IgD-negative memory B cell (primary cell): ENCODE results near the gene SAMD4B. TPM values are rescaled to one million over a fixed set of nuclear protein-coding genes. Genes with fewer than 3 reads are reported as not detected.
A peak's percentile ranks its signal among the peaks of the same experiment; 100 is the strongest.

ENCODE experiments used
- H3K27ac Mint-ChIP-seq, 3 donors: one replicate each; pipeline ENCODE4 v1.8.0; 2020 to 2022; ENCODE audit warnings: mild to moderate bottlenecking in 3 of 3, mixed read lengths in 3 of 3, moderate library complexity in 1 of 3
- H3K27me3 Mint-ChIP-seq: one replicate; pipeline ENCODE4 v1.8.0; 2021; ENCODE audit warnings: mixed read lengths
- H3K36me3 Mint-ChIP-seq: one replicate; pipeline ENCODE4 v1.8.0; 2020; ENCODE audit warnings: mild to moderate bottlenecking, mixed read lengths
- H3K4me1 Mint-ChIP-seq, 3 donors: one replicate each; pipeline ENCODE4 v1.8.0; 2020 to 2022; ENCODE audit warnings: mixed read lengths in 3 of 3, mild to moderate bottlenecking in 1 of 3
- H3K4me3 Mint-ChIP-seq, 4 donors: one replicate each; pipeline ENCODE4 v1.8.0; 2020 to 2022; ENCODE audit warnings: mild to moderate bottlenecking in 4 of 4, mixed read lengths in 4 of 4, moderate library complexity in 3 of 4
- H3K9me3 Mint-ChIP-seq, 3 donors: one replicate each; pipeline ENCODE4 v1.8.0; 2020 to 2021; ENCODE audit warnings: mixed read lengths in 3 of 3, mild to moderate bottlenecking in 1 of 3
- polyA plus RNA-seq: library from polyadenylated mRNA; unstranded; fragments of 300-500 nt; fragmentation: Illumina TruSeq; gene quantifications from one replicate; pipeline ENCODE4 v1.2.3, GENCODE V29; 2021

The SAMD4B gene
- polyA plus RNA-seq, 1 donor from 2014 or later: 22.2 TPM

- H3K27ac Mint-ChIP-seq: peak overlapping the region; percentile 63 to 94 (median 91)
Measured at GRCh38 chr19:39433480-39434079, 91.4 kb downstream of the SAMD4B start.

GRCh38 chr19:39434123-39435076, 92.2 kb downstream of the SAMD4B start:
- peaks cover 25 to 30% (median 27%) of the 10 kb centered on the region in 3 donors for H3K4me1 Mint-ChIP-seq
- peak overlapping the region; percentile 67 to 94 (median 91) for H3K27ac Mint-ChIP-seq
- H3K4me3 Mint-ChIP-seq: peak overlapping the region; percentile 94 to 100 (median 99)
- H3K9me3 Mint-ChIP-seq: no peaks in the 10 kb centered on the region
- peaks cover 6% of the 10 kb centered on the region for H3K36me3 Mint-ChIP-seq
- H3K27me3 Mint-ChIP-seq: no peaks in the 10 kb centered on the region

More at GRCh38 chr19:39433480-39434079, 91.4 kb downstream of the SAMD4B start:
- Mint-ChIP-seq H3K4me1 (peaks cover 25 to 30% (median 27%) of the 10 kb centered on the region in 3 donors), H3K9me3 (no peaks in the 10 kb centered on the region), H3K27me3 (no peaks in the 10 kb centered on the region), H3K36me3 (peaks cover 6% of the 10 kb centered on the region), H3K4me3 (peak overlapping the region in 3 of 4 donors; percentile 33 to 100 (median 84))

Other genes starting within 250 kb of the SAMD4B start
- 3.7 TPM for gene PAK4, start 216.6 kb upstream of the SAMD4B start, polyA plus RNA-seq
- gene NCCRP1, start 145.5 kb upstream of the SAMD4B start, polyA plus RNA-seq: not detected
- not detected for gene SYCN, start 138.2 kb upstream of the SAMD4B start, polyA plus RNA-seq
- not detected for gene IFNL3, start 97.4 kb upstream of the SAMD4B start, polyA plus RNA-seq
- not detected for gene IFNL4, start 93.6 kb upstream of the SAMD4B start, polyA plus RNA-seq
- gene IFNL2, start 74.0 kb upstream of the SAMD4B start, polyA plus RNA-seq: not detected
- gene IFNL1, start 46.0 kb upstream of the SAMD4B start, polyA plus RNA-seq: not detected
- 2.2 TPM for gene LRFN1, start 21.6 kb upstream of the SAMD4B start, polyA plus RNA-seq
- 719 TPM for gene GMFG, start 6.4 kb upstream of the SAMD4B start, polyA plus RNA-seq
- gene PAF1, start 48.7 kb downstream of the SAMD4B start, polyA plus RNA-seq: 64.1 TPM
- gene MED29, start 49.0 kb downstream of the SAMD4B start, polyA plus RNA-seq: 68.7 TPM
- gene ZFP36, start 64.4 kb downstream of the SAMD4B start, polyA plus RNA-seq: 579 TPM
- gene PLEKHG2, start 70.2 kb downstream of the SAMD4B start, polyA plus RNA-seq: 6.5 TPM
- 2,255 TPM for gene RPS16, start 93.5 kb downstream of the SAMD4B start, polyA plus RNA-seq
- gene SUPT5H, start 103.2 kb downstream of the SAMD4B start, polyA plus RNA-seq: 111 TPM
- 56.8 TPM for gene TIMM50, start 138.4 kb downstream of the SAMD4B start, polyA plus RNA-seq
- 1.5 TPM for gene DLL3, start 156.5 kb downstream of the SAMD4B start, polyA plus RNA-seq
- gene SELENOV, start 172.7 kb downstream of the SAMD4B start, polyA plus RNA-seq: not detected
- 2.5 TPM for gene EID2B, start 190.4 kb downstream of the SAMD4B start, polyA plus RNA-seq
- gene EID2, start 197.7 kb downstream of the SAMD4B start, polyA plus RNA-seq: 14.6 TPM